ENCODE results near the gene MTG1.
"Not testable (repeated sequence)": the region's sequence is repeated elsewhere in the genome, so short reads cannot be mapped to it uniquely, and the experiment has no call there.

Gene MTG1

DNA sequence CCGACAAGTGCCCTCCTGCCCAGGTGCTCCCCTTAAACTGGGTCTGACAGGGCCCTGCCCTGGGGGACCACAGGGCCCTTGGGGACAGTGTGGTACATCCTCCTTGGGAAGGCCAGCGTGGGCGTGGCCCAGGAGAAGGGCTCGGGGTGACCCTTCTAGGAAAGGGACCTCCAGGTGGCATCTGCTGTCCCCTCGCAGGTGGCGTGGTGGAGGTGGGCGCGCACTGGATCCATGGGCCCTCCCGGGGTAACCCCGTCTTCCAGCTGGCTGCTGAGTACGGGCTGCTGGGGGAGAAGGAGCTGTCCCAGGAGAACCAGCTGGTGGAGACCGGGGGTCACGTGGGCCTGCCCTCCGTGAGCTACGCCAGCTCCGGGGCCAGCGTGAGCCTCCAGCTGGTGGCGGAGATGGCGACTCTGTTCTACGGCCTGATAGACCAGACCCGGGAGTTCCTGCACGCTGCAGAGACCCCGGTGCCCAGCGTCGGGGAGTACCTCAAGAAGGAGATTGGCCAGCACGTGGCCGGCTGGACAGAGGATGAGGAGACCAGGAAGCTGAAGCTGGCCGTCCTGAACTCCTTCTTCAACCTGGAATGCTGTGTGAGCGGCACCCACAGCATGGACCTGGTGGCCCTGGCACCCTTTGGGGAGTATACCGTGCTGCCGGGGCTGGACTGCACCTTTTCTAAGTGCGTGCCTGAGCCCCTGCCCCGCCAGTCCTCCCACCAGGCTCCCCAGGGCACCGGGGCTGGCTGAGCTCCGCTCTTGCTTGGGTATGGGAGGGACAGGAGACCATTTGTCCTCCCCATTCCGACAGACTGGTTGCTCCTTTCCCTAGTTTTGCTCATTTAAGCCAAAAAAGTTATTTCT, 13.9 kb upstream of the MTG1 start:
- TF ChIP-seq, protein P1, sequence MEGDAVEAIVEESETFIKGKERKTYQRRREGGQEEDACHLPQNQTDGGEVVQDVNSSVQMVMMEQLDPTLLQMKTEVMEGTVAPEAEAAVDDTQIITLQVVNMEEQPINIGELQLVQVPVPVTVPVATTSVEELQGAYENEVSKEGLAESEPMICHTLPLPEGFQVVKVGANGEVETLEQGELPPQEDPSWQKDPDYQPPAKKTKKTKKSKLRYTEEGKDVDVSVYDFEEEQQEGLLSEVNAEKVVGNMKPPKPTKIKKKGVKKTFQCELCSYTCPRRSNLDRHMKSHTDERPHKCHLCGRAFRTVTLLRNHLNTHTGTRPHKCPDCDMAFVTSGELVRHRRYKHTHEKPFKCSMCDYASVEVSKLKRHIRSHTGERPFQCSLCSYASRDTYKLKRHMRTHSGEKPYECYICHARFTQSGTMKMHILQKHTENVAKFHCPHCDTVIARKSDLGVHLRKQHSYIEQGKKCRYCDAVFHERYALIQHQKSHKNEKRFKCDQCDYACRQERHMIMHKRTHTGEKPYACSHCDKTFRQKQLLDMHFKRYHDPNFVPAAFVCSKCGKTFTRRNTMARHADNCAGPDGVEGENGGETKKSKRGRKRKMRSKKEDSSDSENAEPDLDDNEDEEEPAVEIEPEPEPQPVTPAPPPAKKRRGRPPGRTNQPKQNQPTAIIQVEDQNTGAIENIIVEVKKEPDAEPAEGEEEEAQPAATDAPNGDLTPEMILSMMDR (IDR thresholded peaks at IDR 0.05; ENCODE audit: low read depth, low read length): no peak
- DNase-seq (ENCODE audit: extremely low read depth, low read depth): no peak

DNA sequence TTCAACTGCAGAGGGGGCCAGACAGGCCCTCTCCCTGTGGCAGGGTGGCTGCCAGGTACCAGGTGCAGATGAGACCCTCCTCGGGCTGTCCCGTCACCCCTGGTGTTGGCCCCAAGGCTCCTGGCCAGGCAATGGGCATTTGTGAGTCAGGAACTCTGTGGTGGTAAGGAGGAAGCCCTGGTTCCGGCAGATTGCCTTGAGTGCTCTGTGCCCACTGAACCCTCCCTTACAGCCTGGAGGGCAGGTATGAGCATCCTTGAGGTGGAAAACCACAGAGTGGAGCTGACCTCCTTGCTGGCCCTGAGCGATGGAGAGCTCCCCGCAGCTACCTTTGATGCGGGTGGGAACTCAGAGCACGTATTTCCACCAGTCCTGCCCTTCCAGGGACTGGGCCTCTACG, 12.9 kb upstream of the MTG1 start:
- no peak for DNase-seq (ENCODE audit: extremely low read depth, low read depth)
- TF ChIP-seq, protein P1 (IDR thresholded peaks at IDR 0.05; ENCODE audit: low read depth, low read length): no peak

DNA sequence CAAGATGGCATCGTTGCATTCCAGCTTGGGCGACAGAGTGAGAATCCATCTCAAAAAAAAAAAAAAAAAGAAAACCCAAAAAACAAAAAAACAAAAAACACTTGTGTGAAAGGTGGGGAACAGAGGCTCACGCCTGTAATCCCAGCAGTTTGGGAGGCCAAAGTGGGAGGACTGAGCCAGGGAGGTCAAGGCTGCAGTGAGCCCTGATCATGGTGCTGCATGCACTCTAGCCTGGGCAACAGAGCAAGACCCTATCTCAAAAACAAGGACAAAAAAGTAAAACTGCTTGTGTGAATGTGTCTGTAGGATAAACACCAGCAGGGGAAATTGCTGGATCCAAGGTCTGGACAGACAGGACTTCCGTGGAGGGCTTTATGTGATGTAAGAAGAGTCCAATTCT, 10.4 kb upstream of the MTG1 start:
- TF ChIP-seq, protein P1 (IDR thresholded peaks at IDR 0.05; ENCODE audit: low read depth, low read length): no peak
- DNase-seq (ENCODE audit: extremely low read depth, low read depth): no peak

- TF ChIP-seq, protein P1 (IDR thresholded peaks at IDR 0.05; ENCODE audit: low read depth, low read length): no peak
Observed at GRCh38 chr10:133384071-133384470, 9.9 kb upstream of the MTG1 start.

DNA sequence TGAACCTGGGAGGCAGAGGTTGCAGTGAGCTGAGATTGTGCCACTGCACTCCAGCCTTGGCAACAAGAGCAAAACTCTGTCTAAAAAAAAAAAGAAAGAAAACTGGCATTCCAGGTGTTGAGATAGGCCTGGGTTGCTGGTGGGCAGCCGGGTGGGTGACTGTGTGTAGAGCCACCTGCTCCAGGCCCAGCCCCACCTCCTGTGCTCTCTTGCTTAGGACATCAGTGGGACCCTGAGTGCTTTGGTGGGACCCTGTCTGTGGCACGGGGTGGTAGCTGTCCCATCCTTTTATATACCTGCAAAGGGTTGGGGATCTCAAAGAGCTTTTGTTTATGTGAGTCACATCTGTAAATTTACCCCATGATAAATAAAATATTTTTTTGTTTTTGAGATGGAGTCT, 8.7 kb upstream of the MTG1 start:
- TF ChIP-seq, protein P1 (IDR thresholded peaks at IDR 0.05; ENCODE audit: low read depth, low read length): no peak
- no peak for DNase-seq (ENCODE audit: extremely low read depth, low read depth)

More at GRCh38 chr10:133384071-133384470, 9.9 kb upstream of the MTG1 start:
- DNase-seq (ENCODE audit: extremely low read depth, low read depth): no peak

DNA sequence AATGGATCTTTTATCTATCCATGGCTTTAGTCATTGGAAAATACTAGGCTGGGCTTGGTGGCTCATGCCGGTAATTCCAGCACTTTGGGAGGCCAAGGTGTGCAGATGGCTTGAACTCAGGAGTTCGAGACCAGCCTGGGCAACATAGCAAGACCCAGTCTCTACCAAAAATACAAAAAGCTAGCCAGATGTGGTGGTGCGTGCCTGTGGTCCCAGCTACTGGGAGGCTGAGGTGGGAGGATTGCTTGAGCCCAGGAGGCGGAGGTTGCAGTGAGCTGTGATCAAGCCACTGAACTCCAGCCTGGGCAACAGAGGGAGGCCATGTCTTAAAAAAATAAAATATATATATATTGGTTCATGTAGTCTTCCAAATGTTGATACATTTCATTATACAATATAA, 7.0 kb upstream of the MTG1 start:
- DNase-seq (ENCODE audit: extremely low read depth, low read depth): not testable (repeated sequence)

DNA sequence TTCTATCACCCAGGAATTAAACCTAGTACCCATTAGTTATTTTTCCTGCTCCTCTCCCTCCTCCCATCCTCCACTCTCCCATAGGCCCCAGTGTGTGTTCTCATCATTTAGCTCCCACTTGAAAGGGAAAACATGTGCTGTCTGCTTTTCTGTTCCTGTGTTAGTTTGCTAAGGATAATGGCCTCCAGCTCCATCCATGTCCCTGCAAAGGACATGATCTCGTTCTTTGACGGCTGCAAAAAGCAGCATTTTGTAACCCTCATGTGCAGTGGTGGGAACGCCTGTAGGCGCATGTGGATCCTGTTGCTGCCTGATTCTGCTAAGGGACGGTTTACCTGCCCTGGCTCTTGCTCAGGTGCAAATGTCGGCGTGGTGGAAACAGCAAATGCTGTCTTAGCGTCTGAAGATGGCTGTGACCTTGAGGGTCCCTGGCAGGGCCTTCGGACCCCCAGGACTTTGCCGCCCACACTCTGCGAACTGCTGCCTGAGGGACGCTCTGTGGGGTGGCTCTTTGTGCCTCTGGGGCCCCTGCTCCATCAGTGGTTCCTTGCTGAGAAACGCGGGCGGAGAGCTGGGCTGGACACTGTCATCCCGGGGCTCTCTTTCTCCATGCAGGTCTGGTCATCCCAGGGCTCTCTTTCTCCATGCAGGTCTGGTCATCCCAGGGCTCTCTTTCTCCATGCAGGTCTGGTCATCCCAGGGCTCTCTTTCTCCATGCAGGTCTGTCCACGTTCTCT, 5.6 kb upstream of the MTG1 start:
- no peak for DNase-seq (ENCODE audit: extremely low read depth, low read depth)
- TF ChIP-seq, protein P1 (IDR thresholded peaks at IDR 0.05; ENCODE audit: low read depth, low read length): no peak

All from AG09319 (cell line).